ENCODE results near the gene UBL4B.

DNA sequence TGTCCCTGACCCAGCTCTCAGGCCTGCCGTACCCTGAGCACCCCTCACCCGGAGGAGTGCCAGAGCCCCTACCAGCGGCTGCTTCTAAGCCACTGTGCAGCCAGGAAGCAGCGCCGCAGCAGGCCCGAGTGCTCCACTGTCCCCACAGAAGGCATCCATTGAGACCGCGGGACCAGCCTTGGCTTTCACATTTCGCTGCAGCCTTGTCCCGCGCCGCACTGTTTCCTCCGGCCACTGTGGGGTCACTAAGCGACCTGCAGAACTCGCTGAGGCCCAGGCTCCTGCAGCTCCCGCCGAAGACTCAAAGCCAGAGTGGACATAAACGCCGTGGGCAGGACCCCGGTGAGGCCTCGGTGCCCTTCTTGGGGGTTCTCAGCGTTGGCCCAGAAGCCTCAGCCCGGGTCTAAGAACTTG lies 44.8 kb upstream of the UBL4B start:
- TF ChIP-seq, protein P1, sequence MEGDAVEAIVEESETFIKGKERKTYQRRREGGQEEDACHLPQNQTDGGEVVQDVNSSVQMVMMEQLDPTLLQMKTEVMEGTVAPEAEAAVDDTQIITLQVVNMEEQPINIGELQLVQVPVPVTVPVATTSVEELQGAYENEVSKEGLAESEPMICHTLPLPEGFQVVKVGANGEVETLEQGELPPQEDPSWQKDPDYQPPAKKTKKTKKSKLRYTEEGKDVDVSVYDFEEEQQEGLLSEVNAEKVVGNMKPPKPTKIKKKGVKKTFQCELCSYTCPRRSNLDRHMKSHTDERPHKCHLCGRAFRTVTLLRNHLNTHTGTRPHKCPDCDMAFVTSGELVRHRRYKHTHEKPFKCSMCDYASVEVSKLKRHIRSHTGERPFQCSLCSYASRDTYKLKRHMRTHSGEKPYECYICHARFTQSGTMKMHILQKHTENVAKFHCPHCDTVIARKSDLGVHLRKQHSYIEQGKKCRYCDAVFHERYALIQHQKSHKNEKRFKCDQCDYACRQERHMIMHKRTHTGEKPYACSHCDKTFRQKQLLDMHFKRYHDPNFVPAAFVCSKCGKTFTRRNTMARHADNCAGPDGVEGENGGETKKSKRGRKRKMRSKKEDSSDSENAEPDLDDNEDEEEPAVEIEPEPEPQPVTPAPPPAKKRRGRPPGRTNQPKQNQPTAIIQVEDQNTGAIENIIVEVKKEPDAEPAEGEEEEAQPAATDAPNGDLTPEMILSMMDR (IDR thresholded peaks at IDR 0.05): no peak
- no peak for TF ChIP-seq POLR2A (IDR thresholded peaks at IDR 0.05)

Data from body of pancreas (tissue), 4 donors.